Fibroblast of the conjunctiva (primary cell): ENCODE measurements around the gene CABP4.
A peak's percentile ranks its signal among the peaks of the same experiment; 100 is the strongest.
"Not testable (repeated sequence)": the region's sequence is repeated elsewhere in the genome, so short reads cannot be mapped to it uniquely, and the experiment has no call there.

Source experiments
- DNase-seq: peaks from one replicate; pipeline ENCODE4 v3.0.0-alpha.2; 2010; ENCODE audit warnings: low read depth

Gene CABP4

GRCh38 chr11:67453816-67454732 is 1.1 kb upstream of the CABP4 start:
- no peak for DNase-seq

- DNase-seq: no peak
Observed at GRCh38 chr11:67456068-67456705, 1.0 kb downstream of the CABP4 start.

GRCh38 chr11:67457453-67457852 is 2.3 kb downstream of the CABP4 start:
- no peak for DNase-seq

- DNase-seq: no peak
Observed at GRCh38 chr11:67458266-67458665, 3.1 kb downstream of the CABP4 start.

- DNase-seq: no peak
Observed at GRCh38 chr11:67463186-67463585, 8.0 kb downstream of the CABP4 start.

GRCh38 chr11:67463680-67464410 is 8.7 kb downstream of the CABP4 start:
- DNase-seq: no peak

GRCh38 chr11:67464411-67465188 is 9.4 kb downstream of the CABP4 start:
- DNase-seq: peak; percentile 34

- DNase-seq: no peak
Observed at GRCh38 chr11:67465189-67465510, 10.0 kb downstream of the CABP4 start.

GRCh38 chr11:67465530-67465929 is 10.4 kb downstream of the CABP4 start:
- DNase-seq: peak; percentile 17

GRCh38 chr11:67466367-67466766 is 11.2 kb downstream of the CABP4 start:
- DNase-seq: no peak

GRCh38 chr11:67466962-67467771 is 12.0 kb downstream of the CABP4 start:
- DNase-seq: no peak

- DNase-seq: no peak
Observed at GRCh38 chr11:67468056-67468455, 12.9 kb downstream of the CABP4 start.

GRCh38 chr11:67468456-67468758 is 13.3 kb downstream of the CABP4 start:
- no peak for DNase-seq

GRCh38 chr11:67468759-67469507 is 13.8 kb downstream of the CABP4 start, which contains the start of gene TMEM134:
TMEM134 (minus strand) TSS chr11:67469251; CDS start chr11:67469192, 59 bp downstream.
- peak; percentile 89 for DNase-seq

GRCh38 chr11:67469508-67469811 is 14.3 kb downstream of the CABP4 start:
- DNase-seq: no peak

GRCh38 chr11:67470337-67471002 is 15.3 kb downstream of the CABP4 start:
- DNase-seq: no peak

GRCh38 chr11:67472882-67473281 is 17.7 kb downstream of the CABP4 start:
- DNase-seq: no peak

- DNase-seq: not testable (repeated sequence)
Observed at GRCh38 chr11:67476692-67477091, 21.5 kb downstream of the CABP4 start.

GRCh38 chr11:67477344-67478050 is 22.3 kb downstream of the CABP4 start:
- DNase-seq: not testable (repeated sequence)
